Activated CD4-positive, alpha-beta T cell treated with anti-CD3 and anti-CD28 coated beads, Interleukin-2, Interleukin-4, amounts not matched to agents 100 ng/mL and 50 ng/mL, durations not matched to agents 16 hours and 8 hours (primary cell): ENCODE data around the gene POLR2I.
A peak's percentile ranks its signal among the peaks of the same experiment; 100 is the strongest.
"Not testable (repeated sequence)": the region's sequence is repeated elsewhere in the genome, so short reads cannot be mapped to it uniquely, and the experiment has no call there.

ENCODE experiments used
- DNase-seq: peaks from one replicate; pipeline ENCODE4 v3.0.0-alpha.2; 2020; ENCODE audit warnings: low spot score

The POLR2I gene

DNA sequence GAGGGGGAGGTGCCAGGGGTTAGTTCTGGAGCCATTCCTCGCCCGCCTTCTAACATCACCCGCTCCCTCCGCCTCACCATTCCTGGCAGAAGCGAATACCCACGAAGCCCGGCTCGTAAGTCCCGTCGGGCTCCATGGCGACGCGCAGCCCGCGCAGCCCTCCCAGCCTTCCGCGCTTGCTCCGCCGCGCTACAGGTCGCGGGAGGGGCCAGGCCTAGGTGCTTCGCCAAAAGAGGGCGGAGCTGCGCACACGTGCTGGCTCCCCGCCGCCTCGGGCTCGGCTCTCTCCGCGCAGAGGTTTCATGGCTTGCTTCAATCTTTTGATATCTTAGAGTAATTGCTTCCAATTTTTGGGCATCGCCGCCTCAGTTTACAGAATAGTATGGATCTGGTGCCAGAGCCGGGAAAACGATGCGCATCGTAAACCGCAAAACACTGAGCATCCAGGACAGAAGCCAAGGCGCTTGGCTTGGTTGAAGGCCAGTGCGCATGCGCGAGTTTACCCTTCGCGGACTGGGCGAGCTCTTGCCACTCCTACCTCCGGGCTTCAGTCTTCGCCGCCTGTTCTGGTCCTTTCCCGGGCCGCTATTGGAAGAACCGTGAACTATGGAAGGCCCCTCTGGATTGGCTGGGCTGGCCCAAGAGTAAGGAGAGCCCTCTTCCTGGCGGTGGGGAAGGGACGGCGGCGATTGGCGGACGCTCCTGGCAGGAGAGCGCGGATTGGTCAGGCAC, at the start of gene POLR2I:
Gene POLR2I, minus strand, starts transcription at position 155 of the 732 bp plus-strand sequence. Its CDS starts 19 bp downstream, at position 136.
- peak; percentile 100 for DNase-seq

- DNase-seq = no peak
Measured at GRCh38 chr19:36163813-36164212, 49.1 kb upstream of the POLR2I start.

GRCh38 chr19:36160821-36161596, 46.3 kb upstream of the POLR2I start:
- DNase-seq = no peak

DNA sequence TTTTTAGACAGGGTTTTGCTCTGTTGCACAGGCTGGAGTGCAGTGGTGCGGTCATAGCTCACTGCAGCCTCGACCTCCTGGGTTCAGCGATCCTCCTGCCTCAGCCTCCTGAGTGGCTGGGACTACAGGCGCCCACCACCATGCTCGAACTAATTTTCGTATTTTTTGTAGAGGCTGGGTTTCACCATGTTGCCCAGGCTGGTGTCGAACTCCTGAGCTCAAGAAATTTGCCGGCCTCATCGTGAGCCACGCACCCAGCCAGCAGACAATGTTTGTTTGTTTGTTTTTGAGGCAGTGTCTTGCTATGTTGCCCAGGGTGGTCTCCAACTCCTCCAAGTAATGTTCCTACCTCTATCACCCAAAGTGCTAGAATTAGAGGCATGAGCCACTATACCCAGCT, 38.5 kb upstream of the POLR2I start:
- DNase-seq = no peak

DNA sequence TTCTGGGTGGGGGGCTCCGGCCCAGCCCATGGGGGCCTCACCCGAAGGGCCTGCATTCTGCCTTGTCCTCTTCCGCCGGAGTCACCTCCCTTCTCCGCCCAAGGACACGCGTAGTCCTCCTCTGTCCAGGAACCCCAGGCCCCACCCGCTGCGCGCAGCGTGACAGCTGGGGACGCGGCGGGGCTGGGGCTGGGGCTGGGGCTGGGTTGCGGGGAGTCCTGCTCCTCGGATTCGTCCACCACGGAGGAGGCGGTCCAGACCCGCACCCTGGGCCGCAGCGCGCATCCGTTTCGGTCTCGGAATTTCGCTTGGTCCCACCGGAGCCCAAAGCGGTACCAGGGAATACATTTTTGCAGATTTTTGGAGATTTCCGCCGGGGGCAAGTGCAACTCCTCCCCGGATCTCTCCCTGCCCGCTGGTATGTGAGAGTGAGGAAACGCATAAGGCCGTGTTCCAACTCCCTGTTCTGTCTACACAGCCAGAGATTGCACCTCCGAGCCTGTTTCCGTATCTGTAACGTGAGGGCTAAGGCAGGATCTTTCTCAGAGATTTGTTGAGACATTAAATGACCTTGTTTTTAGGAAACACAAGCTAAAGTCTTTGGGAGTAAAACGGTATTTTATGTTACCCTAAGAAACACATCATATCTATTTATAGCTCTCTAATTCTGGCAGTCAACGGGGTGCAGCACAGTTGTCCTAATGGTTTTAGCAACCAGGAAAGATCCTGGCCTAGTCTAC, 37.8 kb upstream of the POLR2I start, which contains the start of gene COX7A1:
Gene COX7A1, minus strand, starts transcription at position 96 of the 740 bp plus-strand sequence. Its CDS starts 40 bp downstream, at position 56.
- no peak for DNase-seq

- DNase-seq = no peak
Measured at GRCh38 chr19:36152019-36152351, 37.3 kb upstream of the POLR2I start.

DNA sequence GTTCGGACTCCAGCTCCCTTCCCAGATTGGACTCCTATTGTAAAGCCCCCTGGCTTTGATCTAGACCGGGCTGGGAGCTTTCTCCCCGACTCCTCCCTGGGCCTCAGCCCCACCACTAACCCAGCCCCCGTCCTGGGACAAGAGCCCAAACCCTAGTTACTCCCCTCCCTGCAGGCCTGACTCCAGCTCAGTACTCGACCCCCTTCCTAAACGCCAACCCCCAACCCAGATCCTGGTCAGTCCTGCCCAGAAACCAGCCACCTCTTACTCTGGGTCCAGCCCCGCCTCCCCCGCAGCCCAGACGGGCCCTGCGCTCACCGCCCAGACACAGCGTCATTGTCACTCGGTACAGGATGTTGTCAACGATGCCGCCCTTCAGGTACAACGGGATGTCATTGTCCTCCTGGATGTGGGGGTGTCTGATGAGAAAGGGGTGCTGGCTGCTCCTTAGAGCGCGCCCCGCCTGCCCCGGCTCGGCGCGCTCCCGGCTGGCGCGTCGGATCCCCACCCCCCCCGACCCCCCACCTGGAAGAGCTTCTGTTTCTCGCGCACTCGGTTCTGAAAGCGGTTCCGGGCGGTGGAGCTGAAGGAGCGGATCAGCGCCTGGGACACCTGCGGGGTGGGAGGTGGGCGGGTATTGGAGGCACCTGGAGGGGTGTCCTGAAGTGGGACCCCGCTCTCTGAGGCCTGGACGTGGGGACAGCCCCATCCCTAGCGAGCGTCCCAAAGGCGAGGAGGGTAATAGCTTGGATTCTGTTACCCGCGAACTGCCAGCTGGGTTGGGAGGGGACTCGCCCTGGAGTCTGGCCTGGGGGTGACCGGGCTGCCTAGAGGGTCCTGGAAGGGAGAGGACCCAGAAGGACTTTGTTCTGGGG, 36.7 kb upstream of the POLR2I start:
- DNase-seq = no peak

- DNase-seq = no peak
Measured at GRCh38 chr19:36150586-36150985, 35.9 kb upstream of the POLR2I start.

- DNase-seq = no peak
Measured at GRCh38 chr19:36149673-36150406, 35.2 kb upstream of the POLR2I start.

DNA sequence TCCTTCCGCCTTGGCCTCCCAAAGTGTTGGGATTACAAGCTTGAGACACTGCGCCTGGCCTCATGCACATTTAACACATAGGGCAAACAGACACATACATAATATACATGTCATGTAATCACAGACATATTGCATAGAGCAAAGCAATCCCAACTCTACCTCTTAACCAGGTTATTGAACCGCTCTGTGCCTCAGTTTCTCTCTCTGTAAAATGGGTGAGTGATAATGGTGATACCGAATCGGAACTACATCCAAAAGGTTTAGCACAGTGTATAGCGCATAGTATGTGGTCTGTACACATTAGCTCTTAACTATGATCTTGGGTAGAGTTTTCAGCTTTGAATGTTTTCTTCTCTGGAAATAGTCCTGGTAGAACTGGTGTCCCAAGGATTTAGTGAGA, 29.9 kb upstream of the POLR2I start:
- DNase-seq = no peak

DNA sequence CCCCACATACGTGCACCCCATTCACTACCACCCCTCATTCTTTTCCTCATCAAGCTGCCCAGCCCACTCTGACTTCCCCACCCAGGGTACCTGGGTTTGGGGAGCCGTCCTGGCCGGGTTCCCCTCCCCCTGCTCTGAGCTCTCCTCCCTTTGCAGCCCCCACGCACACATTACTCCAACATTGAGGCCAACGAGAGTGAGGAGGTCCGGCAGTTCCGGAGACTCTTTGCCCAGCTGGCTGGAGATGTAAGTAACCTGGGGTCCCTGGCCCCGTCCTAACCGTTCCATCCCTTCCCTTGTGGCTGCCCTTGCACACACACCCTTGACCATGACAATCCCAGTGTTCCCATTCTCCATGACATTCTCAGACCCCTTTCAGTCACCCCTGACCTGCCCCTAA, 27.8 kb upstream of the POLR2I start:
- no peak for DNase-seq

- DNase-seq = no peak
Measured at GRCh38 chr19:36142046-36142445, 27.4 kb upstream of the POLR2I start.

DNA sequence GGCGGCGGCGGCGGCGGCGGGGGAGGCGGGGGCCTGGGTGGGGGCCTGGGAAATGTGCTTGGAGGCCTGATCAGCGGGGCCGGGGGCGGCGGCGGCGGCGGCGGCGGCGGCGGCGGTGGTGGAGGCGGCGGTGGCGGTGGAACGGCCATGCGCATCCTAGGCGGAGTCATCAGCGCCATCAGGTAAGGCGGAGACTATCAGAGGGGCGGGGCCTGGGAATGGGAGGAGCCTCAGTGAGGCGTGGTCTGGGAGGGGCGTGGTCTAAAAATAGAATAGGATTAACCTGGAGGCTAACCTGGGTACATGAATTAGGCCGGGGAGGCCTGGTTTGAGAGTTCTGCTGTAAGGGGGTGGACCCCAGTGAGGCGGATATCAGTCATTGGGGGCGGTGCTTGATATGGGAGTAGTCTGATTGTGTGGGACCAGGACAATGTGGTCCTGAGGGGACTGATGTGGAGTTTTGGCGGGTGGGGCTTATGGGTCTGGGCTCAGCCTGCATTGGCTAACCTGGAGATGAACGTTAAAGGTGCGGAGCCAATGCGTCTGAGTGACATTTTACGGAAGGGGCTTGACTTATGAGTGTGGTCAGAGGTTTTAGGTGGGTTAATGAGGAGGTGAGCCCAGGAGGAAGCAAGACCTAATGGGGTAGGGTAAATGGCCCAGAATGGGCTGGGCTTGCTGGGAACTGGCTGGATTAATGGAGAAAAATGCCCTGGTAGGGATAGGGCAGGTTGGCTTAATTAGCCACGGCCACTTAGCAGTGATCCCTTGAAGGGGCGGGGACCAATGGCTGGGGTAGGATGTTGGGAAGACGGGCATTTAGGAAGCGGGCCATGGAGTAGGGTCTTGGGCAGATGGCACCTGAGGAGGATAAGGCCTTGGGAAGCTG, 26.6 kb upstream of the POLR2I start:
- peak; percentile 95 for DNase-seq

GRCh38 chr19:36140304-36141038, 25.8 kb upstream of the POLR2I start:
- peak; percentile 59 for DNase-seq

GRCh38 chr19:36139473-36140303, 25.0 kb upstream of the POLR2I start, which contains the start of gene CAPNS1:
TSS of gene CAPNS1 (plus strand) at chr19:36140066. CDS start at chr19:36141012, 946 bp downstream.
- DNase-seq = peak; percentile 96

DNA sequence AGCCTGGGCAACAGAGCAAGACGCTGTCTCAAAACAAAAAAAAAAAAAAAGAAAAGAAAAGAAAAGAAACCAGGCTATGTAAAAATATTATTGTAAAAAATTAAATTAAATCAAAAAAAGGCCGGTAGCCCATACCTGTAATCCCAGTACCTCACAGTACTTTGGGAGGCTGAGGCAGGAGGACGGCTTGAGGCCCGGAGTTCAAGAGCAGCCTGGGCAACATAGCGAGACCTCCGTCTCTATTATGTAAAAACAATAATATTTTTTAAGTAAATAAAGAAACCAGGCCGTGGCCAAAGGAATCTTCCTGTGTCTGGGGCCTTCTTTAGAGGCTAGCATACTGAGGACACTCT, 24.4 kb upstream of the POLR2I start:
- DNase-seq = no peak

DNA sequence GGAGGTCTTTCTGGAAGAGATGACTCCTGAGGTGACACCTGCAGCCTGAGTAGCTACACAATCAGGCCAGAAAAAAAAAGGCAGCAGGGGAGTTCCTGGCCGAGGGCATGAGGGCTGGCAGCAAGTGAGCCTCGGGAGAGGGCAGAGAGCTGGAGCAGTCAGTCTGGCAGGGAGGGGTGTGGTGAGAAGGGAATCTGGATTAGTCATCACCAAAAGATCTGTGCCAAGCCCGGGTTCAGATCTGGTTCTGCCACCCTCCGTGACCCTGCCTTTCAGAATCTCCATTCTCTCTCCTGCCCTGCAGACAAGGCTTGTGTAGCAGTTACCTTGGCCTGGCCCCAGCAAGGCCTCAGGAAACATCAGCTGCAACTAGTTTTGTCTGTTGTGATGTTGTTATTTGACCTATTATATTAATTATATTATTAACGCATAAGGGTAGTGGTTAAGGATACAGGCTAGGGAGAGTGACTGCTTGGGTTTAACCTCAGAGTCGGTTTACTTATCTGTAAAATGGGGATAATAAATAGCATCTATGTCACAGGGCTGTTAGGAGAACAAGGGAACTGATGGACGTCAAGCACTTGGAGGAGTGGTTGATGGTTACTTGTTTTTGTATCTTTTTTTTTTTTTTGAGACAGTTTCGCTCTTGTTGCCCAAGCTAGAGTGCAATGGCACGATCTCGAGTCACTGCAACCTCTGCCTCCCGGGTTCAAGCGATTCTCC, 22.4 kb upstream of the POLR2I start:
- peak; percentile 41 for DNase-seq

DNA sequence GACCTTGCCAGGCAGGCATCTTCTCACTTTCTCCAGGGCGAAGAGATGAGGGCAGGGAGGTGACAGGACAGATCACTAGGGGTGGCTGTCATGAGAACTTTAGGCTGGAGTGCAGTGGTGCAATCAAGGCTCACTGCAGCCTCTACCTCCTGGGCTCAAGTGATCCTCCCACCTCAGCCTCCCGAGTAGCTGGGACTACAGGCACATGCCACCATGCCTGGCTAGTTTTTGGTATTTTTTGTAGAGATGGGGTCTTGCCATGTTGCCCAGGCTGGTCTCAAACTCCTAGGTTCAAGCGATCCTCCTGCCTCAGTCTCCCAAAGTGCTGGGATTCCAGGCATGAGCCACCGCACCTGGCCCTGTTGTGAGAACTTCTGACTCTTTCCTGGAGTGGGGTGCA, 20.2 kb upstream of the POLR2I start:
- DNase-seq = not testable (repeated sequence)
